ENCODE data around the gene OR52I2. TPM values are rescaled to one million over a fixed set of nuclear protein-coding genes. Genes with fewer than 3 reads are reported as not detected.

The OR52I2 gene
- not detected for total RNA-seq
- long read RNA-seq = 0 reads

DNA sequence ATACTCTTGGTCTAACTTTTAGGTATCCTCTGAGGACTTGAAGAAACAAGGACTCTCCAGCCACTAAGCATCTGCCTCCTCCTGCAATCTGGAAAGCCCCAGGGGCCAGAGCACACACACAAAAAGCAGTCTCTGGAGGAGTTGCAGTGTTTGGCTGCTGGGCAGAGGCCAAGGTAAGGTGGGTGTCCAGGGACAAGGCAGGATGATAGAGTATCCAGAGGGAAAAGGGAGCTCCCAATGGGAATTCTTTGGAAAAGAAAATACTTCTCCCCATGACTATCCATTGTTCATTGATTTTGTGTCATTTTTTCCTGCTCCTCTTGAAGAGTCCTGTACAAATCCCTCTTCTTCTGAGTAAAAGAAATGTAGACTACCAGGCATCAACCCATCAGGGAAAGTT, at the start of gene OR52I2:
Gene OR52I2, plus strand, starts transcription at position 301 of the 400 bp plus-strand sequence.
- no peak for DNase-seq (ENCODE audit: low spot score)
- intact Hi-C loops (cut with DNase I) = no loop called here

DNA sequence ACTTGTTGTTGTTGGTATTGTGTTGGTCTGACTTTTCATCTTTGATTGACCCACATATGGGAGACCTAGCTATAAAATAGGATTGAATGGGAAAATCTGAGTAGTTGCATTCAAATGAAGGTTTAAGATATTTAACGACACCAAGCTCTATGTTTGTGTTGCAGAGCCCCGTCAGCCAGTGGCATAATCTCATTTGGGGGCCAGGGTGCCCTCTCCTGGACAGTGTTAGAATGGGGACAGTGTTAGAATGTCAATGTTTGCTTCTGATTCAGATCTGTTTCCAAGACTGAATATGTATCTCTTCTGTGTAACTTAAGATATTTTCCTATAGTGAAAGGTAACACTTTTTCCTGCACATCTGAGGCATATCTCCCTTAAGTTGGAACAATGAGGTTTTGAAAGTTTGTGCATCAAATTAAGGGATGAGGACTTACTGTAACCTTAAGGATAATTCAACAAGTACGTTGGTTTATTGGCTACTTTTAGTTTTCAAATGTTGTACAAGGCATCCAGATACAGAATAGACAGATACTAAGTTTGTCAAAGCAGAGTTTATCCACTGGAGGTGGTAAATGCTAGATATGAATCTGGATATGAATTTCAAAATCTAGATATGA, 41.8 kb upstream of the OR52I2 start:
- peak; percentile 79 for DNase-seq (ENCODE audit: low spot score)
- intact Hi-C loops (cut with DNase I) = loop anchor here (5.0 kb wide), 1 partner anchor 357 kb away; no protein-coding TSS in a partner anchor

DNA sequence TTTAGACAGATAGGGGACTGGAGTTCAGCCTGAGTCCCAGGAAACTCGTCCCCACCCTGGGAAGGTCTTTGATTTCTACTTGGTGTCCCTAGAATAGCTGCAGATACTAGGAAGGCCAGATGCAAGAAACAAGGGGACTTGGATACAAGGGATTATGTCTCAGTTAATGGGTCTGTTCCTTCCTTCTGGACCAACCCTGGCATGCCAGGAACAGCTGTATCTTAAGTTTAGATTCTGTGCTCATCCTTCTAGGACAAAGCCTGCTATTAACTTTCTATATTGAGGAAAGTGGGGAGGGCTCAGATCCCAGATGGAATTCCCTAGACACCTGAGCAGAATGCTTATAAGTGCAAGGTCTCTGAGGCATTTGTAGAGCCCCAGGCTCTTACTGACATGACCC, 40.5 kb upstream of the OR52I2 start:
- DNase-seq (ENCODE audit: low spot score) = no peak
- intact Hi-C loops (cut with DNase I) = loop anchor here (5.0 kb wide), 1 partner anchor 359 kb away; no protein-coding TSS in a partner anchor

- intact Hi-C loops (cut with DNase I) = loop anchor here (5.0 kb wide), 1 partner anchor 361 kb away; no protein-coding TSS in a partner anchor
- no peak for DNase-seq (ENCODE audit: low spot score)
These were observed 38.0 kb upstream of the OR52I2 start for GRCh38 chr11:4543561-4543960.

DNA sequence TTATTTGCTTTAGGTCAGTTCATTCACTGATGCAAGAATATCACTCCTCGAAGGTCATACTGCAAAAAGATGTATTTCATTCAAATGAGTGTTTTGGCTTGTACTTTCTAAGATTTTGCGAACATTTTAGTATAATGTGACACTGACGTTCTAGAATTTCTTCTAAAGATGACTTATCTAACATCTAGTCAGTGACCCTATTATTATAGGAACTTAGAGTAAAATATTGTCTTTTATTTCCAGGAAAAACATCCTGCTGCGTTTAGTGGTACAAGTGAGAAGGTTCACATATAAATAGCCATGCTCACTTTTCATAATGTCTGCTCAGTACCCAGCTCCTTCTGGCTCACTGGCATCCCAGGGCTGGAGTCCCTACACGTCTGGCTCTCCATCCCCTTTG, 36.7 kb upstream of the OR52I2 start, which contains the start of gene OR52M1:
Gene OR52M1, plus strand, starts transcription at position 301 of the 400 bp plus-strand sequence. Its CDS starts 0 bp downstream, at position 301.
- no peak for DNase-seq (ENCODE audit: low spot score)
- intact Hi-C loops (cut with DNase I) = loop anchor here (5.0 kb wide), 1 partner anchor 363 kb away; no protein-coding TSS in a partner anchor

DNA sequence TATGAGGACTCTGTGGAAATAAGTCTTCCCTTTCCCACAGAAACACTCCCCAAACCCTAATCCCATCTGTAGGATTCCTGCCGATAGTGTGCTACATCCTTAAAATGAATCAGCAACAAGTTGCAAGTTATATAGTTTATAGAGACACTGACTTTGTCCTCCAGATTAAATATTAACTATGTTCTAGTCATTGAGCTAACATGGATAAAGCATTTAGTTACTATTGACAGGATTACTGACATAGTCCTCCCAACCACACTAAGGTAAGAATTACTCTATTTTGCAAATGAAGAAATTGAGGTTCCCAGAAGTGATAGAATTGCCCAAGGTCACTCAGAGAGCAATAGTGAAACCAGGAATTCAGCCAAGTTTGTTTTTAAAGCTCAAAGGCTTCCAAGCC, 34.7 kb upstream of the OR52I2 start:
- intact Hi-C loops (cut with DNase I) = no loop called here
- no peak for DNase-seq (ENCODE audit: low spot score)

GRCh38 chr11:4547416-4547815, 34.1 kb upstream of the OR52I2 start:
- intact Hi-C loops (cut with DNase I) = no loop called here
- no peak for DNase-seq (ENCODE audit: low spot score)

DNA sequence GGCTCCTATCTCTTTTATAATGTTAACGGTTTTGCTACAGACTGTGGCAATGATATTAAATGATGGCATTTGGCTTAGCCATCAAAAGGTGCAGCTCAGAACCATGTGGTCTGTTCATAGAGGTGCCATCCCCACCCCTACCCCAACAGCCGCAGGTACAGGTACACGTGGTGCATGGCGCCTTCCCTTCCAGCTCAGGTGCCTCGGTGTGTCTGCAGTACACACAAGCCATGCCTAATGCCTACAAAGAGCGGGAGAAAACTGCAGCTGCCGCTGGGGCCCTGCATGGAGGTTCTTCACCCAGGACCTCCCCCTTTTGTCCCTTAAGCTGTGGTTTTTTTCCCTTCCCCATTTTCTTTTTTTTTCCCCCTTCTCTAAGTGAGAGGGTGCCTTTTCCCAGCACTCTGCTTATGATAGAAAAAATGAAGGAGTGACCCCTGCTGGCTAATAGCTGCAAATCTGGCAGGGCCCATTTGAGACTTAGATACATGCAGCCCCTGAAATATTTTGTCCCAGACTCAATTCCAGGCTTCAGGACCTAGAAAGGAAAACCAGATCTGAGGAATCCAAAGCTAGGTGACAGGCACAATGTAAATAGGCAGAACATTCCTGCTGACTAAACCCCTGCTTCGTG, 30.1 kb upstream of the OR52I2 start:
- no peak for DNase-seq (ENCODE audit: low spot score)
- intact Hi-C loops (cut with DNase I) = no loop called here

DNA sequence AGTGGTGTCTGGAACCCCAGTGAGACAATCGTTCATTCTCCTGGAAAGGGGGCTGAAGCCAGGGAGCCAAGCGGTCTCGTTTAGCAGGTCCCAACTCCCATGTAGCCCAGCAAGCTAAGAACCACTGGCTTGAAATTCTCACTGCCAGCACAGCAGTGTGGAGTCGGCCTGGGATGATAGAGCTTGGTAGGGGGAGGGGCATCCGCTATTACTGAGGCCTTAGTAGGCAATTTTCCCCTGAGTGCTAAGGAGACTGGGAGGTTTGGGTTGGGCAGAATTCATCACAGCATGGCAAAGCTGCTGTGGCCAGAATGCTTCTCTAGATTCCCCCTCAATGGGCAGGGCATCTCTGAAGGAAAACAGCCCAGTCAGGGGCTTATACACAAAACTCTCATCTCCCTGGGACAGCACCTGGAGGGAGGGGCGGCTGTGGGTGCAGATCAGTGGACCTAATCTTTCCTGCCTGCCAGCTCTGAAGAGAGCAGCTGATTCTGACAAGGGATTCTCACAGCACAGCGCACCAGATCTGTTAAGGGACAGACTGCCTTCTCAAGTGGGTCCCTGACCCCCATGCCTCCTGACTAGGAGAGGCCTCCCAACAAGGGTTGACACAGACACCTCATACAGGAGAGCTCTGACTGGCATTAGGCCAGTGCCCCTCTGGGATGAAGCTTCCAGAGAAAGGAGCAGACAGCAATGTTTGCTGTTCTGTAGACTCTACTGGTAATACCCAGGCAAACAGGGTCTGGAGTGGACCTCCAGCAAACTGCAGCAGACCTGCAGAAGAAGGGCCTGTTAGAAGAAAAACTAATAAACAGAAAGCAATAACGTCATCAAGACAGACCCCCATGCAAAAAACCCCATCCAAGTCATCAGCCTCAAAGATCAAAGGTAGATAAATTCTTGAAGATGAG, 21.8 kb upstream of the OR52I2 start:
- intact Hi-C loops (cut with DNase I) = no loop called here
- no peak for DNase-seq (ENCODE audit: low spot score)

GRCh38 chr11:4560467-4560866, 21.1 kb upstream of the OR52I2 start:
- intact Hi-C loops (cut with DNase I) = no loop called here
- no peak for DNase-seq (ENCODE audit: low spot score)

DNA sequence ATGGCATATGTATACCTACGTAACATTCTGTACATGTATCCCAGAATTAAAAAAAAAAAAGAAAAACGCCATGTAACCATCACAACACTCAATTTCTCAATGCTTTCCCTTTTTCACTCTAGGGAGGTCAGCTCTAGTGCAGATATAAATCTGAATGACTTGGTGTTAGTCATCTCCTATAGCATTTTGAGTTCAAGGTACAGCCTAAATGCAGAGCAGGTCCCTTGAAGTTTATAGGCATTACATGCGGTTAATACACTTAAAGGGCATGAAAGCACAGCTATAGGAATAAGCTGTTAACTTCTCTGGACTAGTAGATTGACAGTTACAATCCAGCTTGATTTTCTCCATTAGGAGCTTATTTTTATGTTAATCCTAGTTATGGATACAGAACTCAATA, 16.2 kb upstream of the OR52I2 start:
- intact Hi-C loops (cut with DNase I) = no loop called here
- no peak for DNase-seq (ENCODE audit: low spot score)

DNA sequence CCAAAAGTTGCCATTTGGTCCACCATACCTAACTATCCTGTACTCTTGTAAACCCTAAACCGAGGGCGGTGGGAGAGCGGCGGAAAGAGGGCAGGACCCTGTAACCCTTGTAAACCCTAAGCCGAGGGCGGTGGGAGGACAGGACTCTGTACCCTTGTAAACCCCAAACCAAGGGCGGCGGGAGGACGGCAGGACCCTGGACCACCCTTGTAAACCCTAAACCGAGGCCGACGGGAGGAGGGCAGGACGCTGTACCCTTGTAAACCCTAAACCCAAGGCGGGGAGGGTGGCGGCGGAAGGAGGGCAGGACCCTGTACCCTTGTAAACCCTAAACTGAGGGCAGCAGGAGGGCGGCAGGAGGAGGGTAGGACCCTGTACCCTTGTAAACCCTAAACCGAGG, 12.5 kb upstream of the OR52I2 start:
- DNase-seq (ENCODE audit: low spot score) = no peak
- intact Hi-C loops (cut with DNase I) = no loop called here

DNA sequence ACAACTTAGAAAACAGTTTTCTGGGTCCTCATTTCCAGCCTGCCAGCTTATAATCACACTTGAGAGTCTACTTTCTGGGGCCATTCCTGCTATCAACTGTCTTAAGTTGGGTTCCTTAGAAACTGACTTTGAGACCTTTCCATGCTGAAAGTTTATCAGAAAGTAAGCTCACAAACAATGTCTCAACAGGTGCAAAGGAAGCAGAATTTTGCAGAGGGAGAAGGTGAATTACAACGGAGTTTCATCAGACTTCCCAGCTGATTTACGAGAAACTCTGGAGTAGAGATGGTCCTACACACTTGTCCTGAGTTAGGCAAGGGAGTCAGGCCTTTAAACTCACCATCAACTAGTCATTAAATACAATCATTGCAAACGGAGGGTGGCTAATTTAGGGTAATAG, 4.7 kb upstream of the OR52I2 start:
- intact Hi-C loops (cut with DNase I) = no loop called here
- no peak for DNase-seq (ENCODE audit: low spot score)

DNA sequence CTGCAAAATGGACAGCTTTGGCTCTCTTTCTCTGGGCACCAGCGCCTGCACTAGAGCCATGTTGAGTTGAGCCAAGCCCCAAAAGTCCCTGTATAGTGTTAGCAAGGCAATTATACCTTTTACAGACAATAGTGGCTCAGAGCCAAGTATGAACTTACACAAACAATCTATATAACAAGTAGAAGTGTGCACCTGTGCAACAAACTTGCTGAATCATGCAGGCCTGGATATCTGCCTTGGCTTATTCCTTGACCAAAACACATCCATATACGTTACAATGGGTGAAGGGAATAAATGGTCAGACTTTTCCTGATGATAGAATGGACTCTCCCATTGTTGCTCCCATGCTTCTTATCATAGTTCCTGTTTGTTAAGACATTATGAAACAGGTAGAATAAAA, 3.8 kb upstream of the OR52I2 start:
- intact Hi-C loops (cut with DNase I) = no loop called here

DNA sequence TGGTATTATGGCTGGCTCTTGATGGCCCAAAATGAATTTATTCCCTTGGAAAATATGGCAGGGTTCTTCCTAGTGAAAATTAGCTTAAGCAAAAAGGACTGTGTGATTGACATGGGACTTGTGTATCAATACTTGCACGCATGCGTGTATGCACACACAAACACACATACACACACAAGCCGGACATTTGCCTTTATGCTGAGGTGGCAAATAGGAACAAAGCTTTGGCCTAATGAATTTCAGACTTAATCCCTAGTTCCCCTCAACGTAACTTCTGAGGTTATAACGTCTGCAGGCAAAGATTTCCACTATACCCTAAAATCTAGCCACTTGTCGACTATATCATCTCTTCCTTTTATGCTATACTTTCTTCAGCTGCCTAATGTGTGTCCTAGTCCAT, 2.9 kb upstream of the OR52I2 start:
- DNase-seq (ENCODE audit: low spot score) = no peak
- intact Hi-C loops (cut with DNase I) = no loop called here

More for the DNA sequence above, 3.8 kb upstream of the OR52I2 start:
- no peak for DNase-seq (ENCODE audit: low spot score)

DNA sequence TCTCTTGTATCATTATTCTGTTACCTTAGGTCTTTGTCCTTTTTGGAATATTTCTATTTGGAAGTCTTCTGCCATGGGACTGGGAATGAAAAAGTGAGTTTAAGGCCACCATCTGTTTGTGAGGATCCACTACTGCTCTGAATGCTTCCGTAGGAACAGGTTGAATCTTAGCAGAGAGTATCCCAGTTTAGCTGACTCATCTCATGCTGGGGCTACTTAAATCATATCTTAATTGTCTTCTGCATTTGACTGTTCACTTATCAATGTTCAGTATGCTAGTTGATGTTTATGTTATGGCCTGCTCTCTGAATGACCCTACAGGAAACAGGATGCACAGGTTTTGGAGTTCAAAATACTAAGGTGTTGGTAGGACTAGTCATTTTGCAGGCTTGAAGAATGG, 1.4 kb upstream of the OR52I2 start:
- intact Hi-C loops (cut with DNase I) = no loop called here
- no peak for DNase-seq (ENCODE audit: low spot score)

- intact Hi-C loops (cut with DNase I) = no loop called here
- DNase-seq (ENCODE audit: low spot score) = no peak
These were observed 7.5 kb downstream of the OR52I2 start for GRCh38 chr11:4589017-4589416.

DNA sequence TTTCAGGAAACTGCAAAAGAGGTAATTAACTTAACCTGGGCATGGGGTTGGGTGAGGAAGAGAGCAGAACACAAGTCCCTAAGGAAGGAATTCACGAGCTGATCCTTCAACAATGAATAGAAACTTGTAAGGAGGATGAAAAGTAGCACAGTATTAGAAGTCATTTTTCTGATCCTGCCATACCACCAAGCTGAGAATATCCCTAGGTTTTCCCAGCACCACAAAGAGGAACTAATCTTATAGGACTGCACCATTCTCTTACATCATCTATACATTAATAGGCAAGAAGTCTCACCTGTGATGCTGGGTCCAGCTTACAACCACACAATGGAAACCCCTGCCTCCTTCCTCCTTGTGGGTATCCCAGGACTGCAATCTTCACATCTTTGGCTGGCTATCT, 12.2 kb downstream of the OR52I2 start, which contains the start of gene OR52I1:
Gene OR52I1, plus strand, starts transcription at position 301 of the 400 bp plus-strand sequence. Its CDS starts 0 bp downstream, at position 301.
- intact Hi-C loops (cut with DNase I) = no loop called here
- DNase-seq (ENCODE audit: low spot score) = no peak

DNA sequence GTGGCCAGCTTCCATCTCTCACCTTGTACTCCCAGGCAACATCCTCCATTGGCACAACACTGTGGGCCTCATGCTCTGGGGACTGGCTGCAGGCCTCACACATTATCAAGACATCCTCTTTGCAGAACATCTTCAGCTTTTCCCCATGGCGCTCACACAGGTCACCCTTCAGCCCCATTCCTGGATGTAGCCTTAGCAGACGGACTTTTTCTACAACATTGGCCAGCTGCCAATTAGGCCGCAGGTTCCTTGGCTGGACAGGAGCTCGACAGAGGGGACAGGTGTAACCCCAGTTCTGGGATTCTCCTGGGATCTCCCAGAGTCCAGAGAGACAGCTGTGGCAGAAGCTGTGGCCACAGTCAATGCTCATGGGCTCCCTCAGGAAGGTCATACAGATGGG, 23.5 kb downstream of the OR52I2 start:
- intact Hi-C loops (cut with DNase I) = no loop called here
- DNase-seq (ENCODE audit: low spot score) = no peak
